MM.1S (cell line): Measurements from ENCODE around the gene MORN5.

Experiments
- EZH2 ChIP-seq: fragments of 300-600 bp; sonication (generic); optimal IDR thresholded peaks from 2 replicates; pipeline ENCODE3; 2017; ENCODE audit warnings: low read depth, mild to moderate bottlenecking, antibody characterized with exemption, low read length, mixed read lengths
- EZH2phosphoT487 ChIP-seq: fragments of 300-600 bp; sonication (generic); IDR thresholded peaks from 2 replicates; pipeline ENCODE4 v1.6.1; 2018; ENCODE audit warnings: antibody characterized with exemption, low read length
- TF ChIP-seq, protein P1 (sequence below): fragments of 300-600 bp; sonication (generic); IDR thresholded peaks from 2 replicates; pipeline ENCODE4 v1.5.1; 2016; ENCODE audit warnings: antibody characterized with exemption, low read length, mixed read lengths

- TF ChIP-seq, protein P1, sequence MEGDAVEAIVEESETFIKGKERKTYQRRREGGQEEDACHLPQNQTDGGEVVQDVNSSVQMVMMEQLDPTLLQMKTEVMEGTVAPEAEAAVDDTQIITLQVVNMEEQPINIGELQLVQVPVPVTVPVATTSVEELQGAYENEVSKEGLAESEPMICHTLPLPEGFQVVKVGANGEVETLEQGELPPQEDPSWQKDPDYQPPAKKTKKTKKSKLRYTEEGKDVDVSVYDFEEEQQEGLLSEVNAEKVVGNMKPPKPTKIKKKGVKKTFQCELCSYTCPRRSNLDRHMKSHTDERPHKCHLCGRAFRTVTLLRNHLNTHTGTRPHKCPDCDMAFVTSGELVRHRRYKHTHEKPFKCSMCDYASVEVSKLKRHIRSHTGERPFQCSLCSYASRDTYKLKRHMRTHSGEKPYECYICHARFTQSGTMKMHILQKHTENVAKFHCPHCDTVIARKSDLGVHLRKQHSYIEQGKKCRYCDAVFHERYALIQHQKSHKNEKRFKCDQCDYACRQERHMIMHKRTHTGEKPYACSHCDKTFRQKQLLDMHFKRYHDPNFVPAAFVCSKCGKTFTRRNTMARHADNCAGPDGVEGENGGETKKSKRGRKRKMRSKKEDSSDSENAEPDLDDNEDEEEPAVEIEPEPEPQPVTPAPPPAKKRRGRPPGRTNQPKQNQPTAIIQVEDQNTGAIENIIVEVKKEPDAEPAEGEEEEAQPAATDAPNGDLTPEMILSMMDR, result no peak
- TF ChIP-seq EZH2 (no peak), EZH2phosphoT487 (no peak)
Observed at GRCh38 chr9:122200960-122201595, 41.4 kb downstream of the MORN5 start.
